Measurements from ENCODE around the gene CHIT1.

- no peak for TF ChIP-seq ETV6 (CRISPR knock-in tag; conservative IDR thresholded peaks at IDR 0.05)
- TF ChIP-seq PITX1 (CRISPR knock-in tag; IDR thresholded peaks at IDR 0.05) = no peak
- TF ChIP-seq HNRNPK (IDR thresholded peaks at IDR 0.05; ENCODE audit: low read depth, low read length, poor library complexity, severe bottlenecking) = no peak
- TF ChIP-seq MAFG (CRISPR knock-in tag; IDR thresholded peaks at IDR 0.05) = no peak
- TF ChIP-seq CTCF (CRISPR knock-in tag; IDR thresholded peaks at IDR 0.05) = no peak
- no peak for TF ChIP-seq ATF1 (CRISPR knock-in tag; IDR thresholded peaks at IDR 0.05)
- no peak for TF ChIP-seq NFYB (CRISPR knock-in tag; IDR thresholded peaks at IDR 0.05)
- TF ChIP-seq ZNF720 (CRISPR knock-in tag; IDR thresholded peaks at IDR 0.05) = no peak
- TF ChIP-seq SKIL (CRISPR knock-in tag; IDR thresholded peaks at IDR 0.05; ENCODE audit: borderline replicate concordance) = no peak
- no peak for TF ChIP-seq NR1H2 (CRISPR knock-in tag; IDR thresholded peaks at IDR 0.05; ENCODE audit: borderline replicate concordance, low read depth)
- no peak for TF ChIP-seq MIER2 (CRISPR knock-in tag; IDR thresholded peaks at IDR 0.05)
These were observed 16.3 kb downstream of the CHIT1 start for GRCh38 chr1:203213126-203213525.

Measured in HepG2 (cell line).